CD14-positive monocyte (primary cell): Measurements from ENCODE around the gene MIS18BP1. TPM values are rescaled to one million over a fixed set of nuclear protein-coding genes. Genes with fewer than 3 reads are reported as not detected.

Experiments used
- DNase-seq, 3 donors: peaks; one replicate each; pipeline ENCODE4 v3.0.0-alpha.2; 2011 to 2022
- H2AFZ ChIP-seq: 2 replicates; pipeline ENCODE4 v1.6.0; 2012; ENCODE audit warnings: mild to moderate bottlenecking, low read depth, low read length, inconsistent platforms; ENCODE audit not compliant: insufficient read depth, poor library complexity, severe bottlenecking
- H3K27ac ChIP-seq, 2 donors: 1 replicate in 1 of 2; 2 replicates in 1 of 2; pipeline ENCODE4 v1.5.1; 2012 to 2013; ENCODE audit warnings: low read length in 2 of 2, control low read depth in 1 of 2, inconsistent platforms in 1 of 2, low read depth in 1 of 2, mild to moderate bottlenecking in 1 of 2
- H3K27me3 ChIP-seq, 2 donors: one replicate each; pipeline versions ENCODE4 v1.6.0 to v1.6.1; 2011 to 2013; ENCODE audit warnings: low read length in 2 of 2; ENCODE audit not compliant: control insufficient read depth in 2 of 2, insufficient read depth in 2 of 2
- H3K36me3 ChIP-seq, 2 donors: replicated peaks in 1 of 2; 1 replicate in 1 of 2; 2 replicates in 1 of 2; pipeline versions ENCODE4 v1.5.1 to v1.6.1; 2012 to 2013; ENCODE audit warnings: low read length in 2 of 2, control low read depth in 1 of 2, inconsistent platforms in 1 of 2, mild to moderate bottlenecking in 1 of 2; ENCODE audit not compliant: insufficient read depth in 2 of 2, control insufficient read depth in 1 of 2
- H3K4me1 ChIP-seq, 2 donors: 1 replicate in 1 of 2; 2 replicates in 1 of 2; pipeline versions ENCODE4 v1.5.1 to v1.6.1; 2012 to 2013; ENCODE audit warnings: low read length in 2 of 2, control low read depth in 1 of 2, inconsistent platforms in 1 of 2, mild to moderate bottlenecking in 1 of 2, moderate library complexity in 1 of 2; ENCODE audit not compliant: insufficient read depth in 2 of 2, control insufficient read depth in 1 of 2
- H3K4me2 ChIP-seq: replicated peaks from 2 replicates; pipeline ENCODE3; 2012; ENCODE audit warnings: low read length, moderate library complexity, mild to moderate bottlenecking; ENCODE audit not compliant: poor library complexity, severe bottlenecking; ENCODE audit errors: extremely low read depth
- H3K4me3 ChIP-seq, 3 experiments: fragments of 200-600 bp in 1 of 3; sonication (generic) in 1 of 3; replicated peaks in 1 of 3; 1 replicate in 2 of 3; 2 replicates in 1 of 3; pipeline ENCODE4 v1.5.1; 2011 to 2013; ENCODE audit warnings: low read length in 3 of 3, mild to moderate bottlenecking in 3 of 3, control low read depth in 2 of 3, low read depth in 2 of 3, inconsistent platforms in 1 of 3, moderate library complexity in 1 of 3
- H3K79me2 ChIP-seq: 2 replicates; pipeline ENCODE4 v1.6.0; 2012; ENCODE audit warnings: mild to moderate bottlenecking, control low read depth, inconsistent platforms, low read length, moderate library complexity; ENCODE audit not compliant: insufficient read depth
- H3K9ac ChIP-seq: 2 replicates; pipeline ENCODE4 v1.6.0; 2017; ENCODE audit warnings: low read length, mild to moderate bottlenecking; ENCODE audit not compliant: insufficient read depth, poor library complexity, severe bottlenecking
- H3K9me3 ChIP-seq, 2 donors: replicated peaks in 1 of 2; 1 replicate in 1 of 2; 2 replicates in 1 of 2; pipeline versions ENCODE4 v1.5.1 to v1.6.1; 2012 to 2013; ENCODE audit warnings: low read length in 2 of 2, control low read depth in 1 of 2; ENCODE audit not compliant: control insufficient read depth in 1 of 2, insufficient read depth in 1 of 2
- H4K20me1 ChIP-seq: 2 replicates; pipeline ENCODE4 v1.6.0; 2012; ENCODE audit warnings: mild to moderate bottlenecking, low read length, control low read depth, moderate library complexity; ENCODE audit not compliant: insufficient read depth
- H3K27ac Mint-ChIP-seq, 7 donors: one replicate each; pipeline ENCODE4 v1.8.0; 2020; ENCODE audit warnings: mild to moderate bottlenecking in 7 of 7, mixed read lengths in 7 of 7, moderate library complexity in 6 of 7, inconsistent platforms in 2 of 7
- H3K27me3 Mint-ChIP-seq, 3 donors: one replicate each; pipeline ENCODE4 v1.8.0; 2021 to 2022; ENCODE audit warnings: low read depth in 3 of 3, mild to moderate bottlenecking in 3 of 3, mixed read lengths in 3 of 3, moderate library complexity in 3 of 3, inconsistent platforms in 1 of 3
- H3K36me3 Mint-ChIP-seq, 2 donors: one replicate each; pipeline ENCODE4 v1.8.0; 2020; ENCODE audit warnings: mixed read lengths in 2 of 2, inconsistent platforms in 1 of 2, mild to moderate bottlenecking in 1 of 2
- H3K4me1 Mint-ChIP-seq: one replicate; pipeline ENCODE4 v1.8.0; 2020; ENCODE audit warnings: mild to moderate bottlenecking, mixed read lengths
- H3K4me3 Mint-ChIP-seq, 2 donors: one replicate each; pipeline ENCODE4 v1.8.0; 2020; ENCODE audit warnings: mild to moderate bottlenecking in 2 of 2, mixed read lengths in 2 of 2, moderate library complexity in 1 of 2
- H3K9me3 Mint-ChIP-seq, 7 donors: one replicate each; pipeline ENCODE4 v1.8.0; 2020 to 2022; ENCODE audit warnings: mixed read lengths in 7 of 7, mild to moderate bottlenecking in 6 of 7, moderate library complexity in 6 of 7, inconsistent platforms in 2 of 7
- CTCF ChIP-seq: fragments of 200-600 bp; IDR thresholded peaks from one replicate; pipeline ENCODE4 v1.8.0; 2022; ENCODE audit warnings: antibody characterized with exemption, mild to moderate bottlenecking
- WGBS: methylation state at CpG from one replicate; pipeline ENCODE4 v1.1.5; 2013; ENCODE audit warnings: missing lambda C conversion rate; ENCODE audit not compliant: insufficient coverage; 5-methylcytosine and 5-hydroxymethylcytosine counted together
- intact Hi-C, 2 donors: fragments of 100-400 bp; cut with micrococcal nuclease; formaldehyde crosslinking; loops; one replicate each; pipeline versions ENCODE4 v1.15.0 to v1.15.1; 2023
- polyA plus RNA-seq, 3 donors: library from polyadenylated mRNA; depleted of rRNA in 1 of 3; unstranded in 2 of 3; stranded (reverse) in 1 of 3; fragments of 300-500 nt in 2 of 3; fragments of >200 nt in 1 of 3; fragmentation: Illumina TruSeq in 2 of 3; gene quantifications; 1 replicate in 2 of 3; 2 replicates in 1 of 3; pipeline ENCODE4 v1.2.3, GENCODE V29; 2012 to 2021

Gene MIS18BP1
- polyA plus RNA-seq, 3 donors: 39.2 to 61.8 (median 45.6) TPM

- Histone ChIP-seq H3K27me3 (no peaks in the 10 kb centered on the region), H3K4me1 (no peaks in the 10 kb centered on the region), H2AFZ (no peak overlapping the region), H3K4me3 (no peak overlapping the region), H4K20me1 (no peaks in the 10 kb centered on the region), H3K4me2 (no peak overlapping the region), H3K9me3 (peaks cover 11 to 31% of the 10 kb centered on the region in 2 donors), H3K27ac (no peak overlapping the region), H3K36me3 (no peaks in the 10 kb centered on the region), H3K79me2 (no peaks in the 10 kb centered on the region), H3K9ac (no peak overlapping the region)
- intact Hi-C loops: no loop called here
- peaks cover 2 to 13% of the 10 kb centered on the region in 2 donors for H3K36me3 Mint-ChIP-seq
- H3K4me3 Mint-ChIP-seq: no peak overlapping the region
- no peak for DNase-seq
- TF ChIP-seq CTCF: no peak
- no peaks in the 10 kb centered on the region for H3K4me1 Mint-ChIP-seq
- peaks cover 24 to 51% (median 36%) of the 10 kb centered on the region in 7 donors for H3K9me3 Mint-ChIP-seq
- H3K27me3 Mint-ChIP-seq: peaks cover 0 to 2% (median 0%) of the 10 kb centered on the region in 3 donors
- no peak overlapping the region for H3K27ac Mint-ChIP-seq
- 80% methylated on average over 2 of the region's 2 CpGs for WGBS
These were observed 8.2 kb upstream of the MIS18BP1 start for GRCh38 chr14:45261209-45261608.

DNA sequence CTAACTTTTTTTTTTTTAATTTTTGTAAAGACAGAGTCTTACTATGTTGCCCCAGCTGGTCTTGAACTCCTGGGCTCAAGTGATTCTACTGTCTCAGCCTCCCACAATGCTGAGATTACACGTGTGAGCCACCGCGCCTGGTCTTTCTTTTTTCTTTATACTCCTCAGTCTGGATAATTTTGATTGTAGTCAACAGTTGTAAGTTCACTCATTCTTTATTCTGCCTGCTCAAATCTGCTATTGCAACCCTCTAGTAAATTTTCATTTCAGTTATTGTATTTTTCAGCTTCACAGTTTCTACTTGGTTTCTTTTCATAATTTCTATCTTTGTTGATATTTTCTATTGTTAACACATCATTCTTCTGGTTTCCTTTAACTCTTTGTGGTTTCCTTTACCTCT lies 5.8 kb upstream of the MIS18BP1 start:
- Mint-ChIP-seq H3K4me3 (no peak overlapping the region), H3K36me3 (peaks cover 2 to 13% of the 10 kb centered on the region in 2 donors), H3K9me3 (peaks cover 26 to 48% (median 37%) of the 10 kb centered on the region in 7 donors), H3K27ac (no peak overlapping the region), H3K4me1 (peaks cover 15% of the 10 kb centered on the region), H3K27me3 (peaks cover 0 to 2% (median 0%) of the 10 kb centered on the region in 3 donors)
- Histone ChIP-seq H3K9ac (no peak overlapping the region), H3K27ac (no peak overlapping the region), H3K4me2 (no peak overlapping the region), H3K4me3 (no peak overlapping the region), H4K20me1 (no peaks in the 10 kb centered on the region), H3K27me3 (no peaks in the 10 kb centered on the region), H3K36me3 (no peaks in the 10 kb centered on the region), H3K79me2 (peaks cover 5% of the 10 kb centered on the region), H2AFZ (no peak overlapping the region), H3K4me1 (peaks cover 18 to 19% of the 10 kb centered on the region in 2 donors), H3K9me3 (peaks cover 14 to 31% of the 10 kb centered on the region in 2 donors)
- no peak for DNase-seq
- no peak for TF ChIP-seq CTCF
- no CpG with 5 or more reads among the region's 3 CpGs for WGBS
- intact Hi-C loops: no loop called here
